ENCODE measurements around the gene BTBD16. TPM values are rescaled to one million over a fixed set of nuclear protein-coding genes. Genes with fewer than 3 reads are reported as not detected.

Gene BTBD16
- polyA plus RNA-seq, 1 donor, result 0.39 TPM

GRCh38 chr10:122375679-122376160 is 104.6 kb downstream of the BTBD16 start:
- DNase-seq, result no peak

- no peak for DNase-seq
These were observed 105.4 kb downstream of the BTBD16 start for GRCh38 chr10:122376364-122376961.

- no peak for DNase-seq
These were observed 107.9 kb downstream of the BTBD16 start for GRCh38 chr10:122379041-122379440.

- no peak for DNase-seq
These were observed 108.4 kb downstream of the BTBD16 start for GRCh38 chr10:122379537-122379936.

- no peak for DNase-seq
These were observed 109.6 kb downstream of the BTBD16 start for GRCh38 chr10:122380703-122381102.

- no peak for DNase-seq
These were observed 110.6 kb downstream of the BTBD16 start for GRCh38 chr10:122381680-122382079.

- no peak for DNase-seq
These were observed 115.4 kb downstream of the BTBD16 start for GRCh38 chr10:122386514-122386913.

- no peak for DNase-seq
These were observed 116.5 kb downstream of the BTBD16 start for GRCh38 chr10:122387572-122387971.

Other genes starting within 250 kb of the BTBD16 start
- gene PLEKHA1, start 103.4 kb downstream of the BTBD16 start, polyA plus RNA-seq (ENCODE audit: insufficient read length), result 30.8 TPM
- gene ARMS2, start 183.4 kb downstream of the BTBD16 start, polyA plus RNA-seq (ENCODE audit: insufficient read length), result not detected
- gene HTRA1, start 190.3 kb downstream of the BTBD16 start, polyA plus RNA-seq (ENCODE audit: insufficient read length), result 58.6 TPM

All from hindlimb muscle (tissue), 1 donor.